ENCODE results near the gene NDUFAF5. TPM values are rescaled to one million over a fixed set of nuclear protein-coding genes. Genes with fewer than 3 reads are reported as not detected.

Gene NDUFAF5
- total RNA-seq, 4 donors from 2014 or later, result 14.5 to 33.6 (median 16.8) TPM

- TF ChIP-seq POLR2A (IDR thresholded peaks at IDR 0.05) (no peak), CTCF (IDR thresholded peaks at IDR 0.05 in 4 of 5, conservative IDR thresholded peaks at IDR 0.05 in 1 of 5) (no peak)
- Histone ChIP-seq H3K27me3 (no peaks in the 10 kb centered on the region), H3K9me3 (no peaks in the 10 kb centered on the region), H3K4me3 (no peak overlapping the region), H3K27ac (peak overlapping the region; percentile 12 to 63 (median 42)), H3K36me3 (peaks cover 0 to 6% of the 10 kb centered on the region in 2 donors), H3K4me1 (peaks cover 25 to 42% of the 10 kb centered on the region in 2 donors)
- in situ Hi-C loops (cut with MboI; ENCODE audit: low sequenced_read_pairs in 4 of 4), result no loop called here
- intact Hi-C loops (cut with DNase I; ENCODE audit: low total_unique reads), result loop anchor here (10.0 kb wide), 1 partner anchor 105 kb away; the partner anchor contains the start of gene TASP1
- DNase-seq (no peak), ATAC-seq (no peak)
Observed at GRCh38 chr20:13739731-13740649, 44.8 kb upstream of the NDUFAF5 start.

GRCh38 chr20:13741879-13742278 is 42.9 kb upstream of the NDUFAF5 start:
- H3K9me3 ChIP-seq, result no peaks in the 10 kb centered on the region
- intact Hi-C loops (cut with DNase I; ENCODE audit: low total_unique reads) (loop anchor here (10.0 kb wide), 1 partner anchor 107 kb away; the partner anchor contains the start of gene TASP1), in situ Hi-C loops (cut with MboI; ENCODE audit: low sequenced_read_pairs in 4 of 4) (no loop called here)
- peaks cover 0 to 6% of the 10 kb centered on the region in 2 donors for H3K36me3 ChIP-seq
- H3K4me3 ChIP-seq, result no peak overlapping the region
- H3K27me3 ChIP-seq, result no peaks in the 10 kb centered on the region
- ATAC-seq (no peak), DNase-seq (no peak)
- peaks cover 15 to 36% of the 10 kb centered on the region in 2 donors for H3K4me1 ChIP-seq
- TF ChIP-seq CTCF (IDR thresholded peaks at IDR 0.05 in 4 of 5, conservative IDR thresholded peaks at IDR 0.05 in 1 of 5) (no peak), POLR2A (IDR thresholded peaks at IDR 0.05) (no peak)
- no peak overlapping the region for H3K27ac ChIP-seq

- in situ Hi-C loops (cut with MboI; ENCODE audit: low sequenced_read_pairs in 4 of 4) (no loop called here), intact Hi-C loops (cut with DNase I; ENCODE audit: low total_unique reads) (loop anchor here (10.0 kb wide), 1 partner anchor 110 kb away; the partner anchor contains the start of gene TASP1)
- peaks cover 0 to 6% of the 10 kb centered on the region in 2 donors for H3K36me3 ChIP-seq
- H3K4me1 ChIP-seq, result peaks cover under 1 to 14% of the 10 kb centered on the region in 2 donors
- no peaks in the 10 kb centered on the region for H3K9me3 ChIP-seq
- no peak overlapping the region for H3K27ac ChIP-seq
- TF ChIP-seq CTCF (IDR thresholded peaks at IDR 0.05 in 4 of 5, conservative IDR thresholded peaks at IDR 0.05 in 1 of 5) (no peak), POLR2A (IDR thresholded peaks at IDR 0.05) (no peak)
- no peaks in the 10 kb centered on the region for H3K27me3 ChIP-seq
- ATAC-seq (no peak), DNase-seq (no peak)
- no peak overlapping the region for H3K4me3 ChIP-seq
Observed at GRCh38 chr20:13744352-13744751, 40.5 kb upstream of the NDUFAF5 start.

GRCh38 chr20:13745784-13746183 is 39.0 kb upstream of the NDUFAF5 start:
- in situ Hi-C loops (cut with MboI; ENCODE audit: low sequenced_read_pairs in 4 of 4) (no loop called here), intact Hi-C loops (cut with DNase I; ENCODE audit: low total_unique reads) (loop anchor here (10.0 kb wide), 1 partner anchor 111 kb away; the partner anchor contains the start of gene TASP1)
- H3K27ac ChIP-seq, result peak overlapping the region in 1 of 4 donors; percentile 5
- no peaks in the 10 kb centered on the region for H3K9me3 ChIP-seq
- TF ChIP-seq CTCF (IDR thresholded peaks at IDR 0.05 in 4 of 5, conservative IDR thresholded peaks at IDR 0.05 in 1 of 5), result no peak
- TF ChIP-seq POLR2A (IDR thresholded peaks at IDR 0.05), result no peak
- no peak for DNase-seq
- peak; percentile 62 to 68 for ATAC-seq
- H3K4me3 ChIP-seq, result no peak overlapping the region
- peaks cover 0 to 6% of the 10 kb centered on the region in 2 donors for H3K36me3 ChIP-seq
- no peaks in the 10 kb centered on the region for H3K27me3 ChIP-seq
- H3K4me1 ChIP-seq, result peaks cover 0 to 6% of the 10 kb centered on the region in 2 donors

All from gastrocnemius medialis (tissue), 4 donors.